WERI-Rb-1 (cell line): ENCODE data around the gene NUDT14.

Source experiments
- DNase-seq: peaks from one replicate; pipeline ENCODE4 v3.0.0-alpha.2; 2020
- H3K27ac ChIP-seq: fragments of 250-450 bp; sonication (Bioruptor Pico); 2 replicates; pipeline ENCODE4 v1.5.1; 2020; ENCODE audit warnings: mild to moderate bottlenecking, moderate library complexity
- H3K27me3 ChIP-seq: fragments of 250-450 bp; sonication (Bioruptor Pico); 2 replicates; pipeline ENCODE4 v1.5.1; 2021; ENCODE audit warnings: mild to moderate bottlenecking, low read depth, moderate library complexity; ENCODE audit not compliant: insufficient read depth, severe bottlenecking
- H3K36me3 ChIP-seq: fragments of 250-450 bp; sonication (Bioruptor Pico); 2 replicates; pipeline ENCODE4 v1.5.1; 2020; ENCODE audit warnings: mild to moderate bottlenecking, moderate library complexity
- H3K4me3 ChIP-seq: 2 replicates; pipeline ENCODE4 v1.5.1; 2011; ENCODE audit warnings: low read depth, mild to moderate bottlenecking, control low read depth, low read length
- H3K9me3 ChIP-seq: fragments of 250-450 bp; sonication (Bioruptor Pico); 2 replicates; pipeline ENCODE4 v1.5.1; 2021; ENCODE audit warnings: mild to moderate bottlenecking, moderate library complexity; ENCODE audit not compliant: severe bottlenecking
- TF ChIP-seq, protein P1 (sequence below): IDR thresholded peaks from 2 replicates; pipeline ENCODE4 v1.5.1; 2011; ENCODE audit warnings: low read depth, mild to moderate bottlenecking, control low read depth, inconsistent platforms, low read length

NUDT14 gene

DNA sequence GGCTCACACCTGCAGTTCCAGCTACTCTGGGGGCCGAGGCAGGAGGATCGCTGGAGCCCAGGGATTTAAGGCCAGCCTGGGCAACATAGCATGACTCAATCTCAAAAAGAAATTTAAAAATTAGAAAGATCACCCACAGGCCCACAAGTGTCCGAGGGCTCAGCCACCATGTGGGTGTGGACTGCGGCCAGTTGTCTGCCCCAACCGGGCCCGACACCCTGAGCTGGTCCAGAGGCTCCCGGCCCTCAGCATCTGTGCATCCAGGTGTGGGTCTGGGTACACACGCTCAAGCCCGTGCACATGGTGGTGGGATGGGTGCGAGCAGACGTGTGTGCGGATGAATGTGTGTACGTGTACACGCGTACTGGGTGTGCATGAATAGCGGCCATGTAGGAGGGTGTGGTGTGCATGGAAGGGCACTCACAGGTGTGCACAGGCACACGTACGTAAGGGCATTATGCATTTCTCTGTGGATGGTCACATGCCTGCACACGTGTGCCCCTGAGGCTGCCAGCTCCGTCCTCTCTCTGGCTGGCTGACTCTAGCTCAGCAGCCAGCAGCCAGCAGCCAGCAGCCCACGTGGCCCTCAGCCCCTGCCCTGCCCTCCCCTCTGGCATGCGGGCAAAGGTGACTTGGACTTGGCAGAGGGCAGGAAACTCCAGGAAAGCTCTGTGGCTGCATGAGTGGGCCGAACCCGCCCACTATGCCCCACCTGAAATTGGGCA, 23.3 kb upstream of the NUDT14 start:
- Histone ChIP-seq H3K27ac (no peak overlapping the region), H3K27me3 (no peaks in the 10 kb centered on the region), H3K4me3 (no peak overlapping the region), H3K9me3 (no peaks in the 10 kb centered on the region), H3K36me3 (no peaks in the 10 kb centered on the region; the same call in 1 of the 2 replicates)
- TF ChIP-seq, protein P1, sequence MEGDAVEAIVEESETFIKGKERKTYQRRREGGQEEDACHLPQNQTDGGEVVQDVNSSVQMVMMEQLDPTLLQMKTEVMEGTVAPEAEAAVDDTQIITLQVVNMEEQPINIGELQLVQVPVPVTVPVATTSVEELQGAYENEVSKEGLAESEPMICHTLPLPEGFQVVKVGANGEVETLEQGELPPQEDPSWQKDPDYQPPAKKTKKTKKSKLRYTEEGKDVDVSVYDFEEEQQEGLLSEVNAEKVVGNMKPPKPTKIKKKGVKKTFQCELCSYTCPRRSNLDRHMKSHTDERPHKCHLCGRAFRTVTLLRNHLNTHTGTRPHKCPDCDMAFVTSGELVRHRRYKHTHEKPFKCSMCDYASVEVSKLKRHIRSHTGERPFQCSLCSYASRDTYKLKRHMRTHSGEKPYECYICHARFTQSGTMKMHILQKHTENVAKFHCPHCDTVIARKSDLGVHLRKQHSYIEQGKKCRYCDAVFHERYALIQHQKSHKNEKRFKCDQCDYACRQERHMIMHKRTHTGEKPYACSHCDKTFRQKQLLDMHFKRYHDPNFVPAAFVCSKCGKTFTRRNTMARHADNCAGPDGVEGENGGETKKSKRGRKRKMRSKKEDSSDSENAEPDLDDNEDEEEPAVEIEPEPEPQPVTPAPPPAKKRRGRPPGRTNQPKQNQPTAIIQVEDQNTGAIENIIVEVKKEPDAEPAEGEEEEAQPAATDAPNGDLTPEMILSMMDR, result no peak
- DNase-seq, result no peak

- no peak for DNase-seq
- Histone ChIP-seq H3K9me3 (no peaks in the 10 kb centered on the region), H3K36me3 (no peaks in the 10 kb centered on the region), H3K4me3 (no peak overlapping the region), H3K27me3 (no peaks in the 10 kb centered on the region), H3K27ac (no peak overlapping the region)
- TF ChIP-seq, protein P1, result no peak
These were observed 22.6 kb upstream of the NUDT14 start for GRCh38 chr14:105203701-105204100.

GRCh38 chr14:105203057-105203531, 22.0 kb upstream of the NUDT14 start:
- H3K4me3 ChIP-seq, result no peak overlapping the region
- no peaks in the 10 kb centered on the region for H3K9me3 ChIP-seq
- no peak overlapping the region for H3K27ac ChIP-seq
- no peaks in the 10 kb centered on the region for H3K27me3 ChIP-seq
- TF ChIP-seq, protein P1, result peak; percentile 90
- H3K36me3 ChIP-seq, result no peaks in the 10 kb centered on the region
- peak; percentile 80 for DNase-seq

- Histone ChIP-seq H3K27ac (no peak overlapping the region), H3K4me3 (no peak overlapping the region), H3K27me3 (no peaks in the 10 kb centered on the region), H3K9me3 (no peaks in the 10 kb centered on the region), H3K36me3 (no peaks in the 10 kb centered on the region)
- TF ChIP-seq, protein P1, result no peak
- no peak for DNase-seq
These were observed 20.9 kb upstream of the NUDT14 start for GRCh38 chr14:105201925-105202513.

GRCh38 chr14:105201156-105201924, 20.2 kb upstream of the NUDT14 start:
- DNase-seq, result no peak
- no peaks in the 10 kb centered on the region for H3K36me3 ChIP-seq
- no peaks in the 10 kb centered on the region for H3K9me3 ChIP-seq
- H3K4me3 ChIP-seq, result no peak overlapping the region
- no peaks in the 10 kb centered on the region for H3K27me3 ChIP-seq
- no peak overlapping the region for H3K27ac ChIP-seq
- TF ChIP-seq, protein P1, result peak; percentile 39
